HCT116 (cell line): Measurements from ENCODE around the gene ZSCAN21. TPM values are rescaled to one million over a fixed set of nuclear protein-coding genes. Genes with fewer than 3 reads are reported as not detected.

Source experiments
- CBX3 ChIP-seq: IDR thresholded peaks from 2 replicates; pipeline ENCODE4 v1.6.1; 2012; ENCODE audit warnings: low read depth
- ELF1 ChIP-seq: IDR thresholded peaks from 2 replicates; pipeline ENCODE4 v1.6.1; 2012; ENCODE audit warnings: low read depth, borderline replicate concordance
- POLR2A ChIP-seq: IDR thresholded peaks from 2 replicates; pipeline ENCODE4 v1.7.0; 2011; ENCODE audit warnings: borderline replicate concordance; ENCODE audit not compliant: insufficient read depth, insufficient read length; ENCODE audit errors: extremely low read depth
- SRF ChIP-seq: IDR thresholded peaks from 2 replicates; pipeline ENCODE4 v1.6.1; 2012; ENCODE audit warnings: low read depth
- TCF7L2 ChIP-seq: IDR thresholded peaks from 2 replicates; pipeline ENCODE4 v1.7.0; 2011; ENCODE audit warnings: borderline replicate concordance, inconsistent platforms; ENCODE audit not compliant: insufficient read depth, insufficient read length; ENCODE audit errors: extremely low read depth
- total RNA-seq: library from RNA; stranded (reverse); gene quantifications from one replicate; pipeline ENCODE4 v1.2.1, GENCODE V29; 2021; ENCODE audit not compliant: unreplicated experiment
- TF ChIP-seq, protein P1 (sequence below): IDR thresholded peaks from 2 replicates; pipeline ENCODE4 v1.6.1; 2011; ENCODE audit warnings: mild to moderate bottlenecking, low read length, moderate library complexity; ENCODE audit not compliant: insufficient replicate concordance; ENCODE audit errors: extremely low read depth
- TF ChIP-seq, protein P2 (sequence below): IDR thresholded peaks from 2 replicates; pipeline ENCODE4 v1.6.1; 2012; ENCODE audit warnings: low read depth

Gene ZSCAN21
- total RNA-seq, 1 experiment from 2014 or later = 10.3 TPM

DNA sequence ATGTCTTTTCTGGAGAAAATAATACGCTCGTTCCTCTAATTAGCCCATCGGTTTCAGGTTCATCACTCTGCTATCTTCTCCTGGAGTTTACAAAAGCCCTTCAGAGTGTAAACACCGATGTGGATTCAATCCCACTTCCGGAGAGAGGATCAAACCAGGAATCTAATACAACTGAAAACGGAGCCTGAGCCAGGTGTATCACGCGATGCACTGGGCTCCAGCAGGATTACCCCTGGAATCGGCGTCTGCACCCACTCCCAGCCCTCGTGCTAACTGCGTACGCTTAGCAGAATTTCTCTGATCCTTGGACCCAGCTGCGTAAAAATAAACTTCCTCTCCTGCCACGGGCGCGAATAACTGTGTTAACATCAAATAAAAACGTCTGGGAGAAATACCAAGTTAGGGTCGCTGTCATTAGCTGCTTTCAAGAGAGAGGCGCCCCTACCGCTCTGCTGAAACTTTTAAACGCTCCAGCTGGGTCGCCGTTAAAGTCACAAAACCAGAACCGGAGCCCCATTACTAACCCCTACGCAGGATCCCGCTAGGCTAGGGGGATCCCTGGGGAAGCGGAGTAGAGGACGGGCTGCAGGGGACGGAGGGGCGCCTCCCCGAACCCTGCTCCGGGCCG, 31.4 kb downstream of the ZSCAN21 start (continued):
- TF ChIP-seq, protein P1, sequence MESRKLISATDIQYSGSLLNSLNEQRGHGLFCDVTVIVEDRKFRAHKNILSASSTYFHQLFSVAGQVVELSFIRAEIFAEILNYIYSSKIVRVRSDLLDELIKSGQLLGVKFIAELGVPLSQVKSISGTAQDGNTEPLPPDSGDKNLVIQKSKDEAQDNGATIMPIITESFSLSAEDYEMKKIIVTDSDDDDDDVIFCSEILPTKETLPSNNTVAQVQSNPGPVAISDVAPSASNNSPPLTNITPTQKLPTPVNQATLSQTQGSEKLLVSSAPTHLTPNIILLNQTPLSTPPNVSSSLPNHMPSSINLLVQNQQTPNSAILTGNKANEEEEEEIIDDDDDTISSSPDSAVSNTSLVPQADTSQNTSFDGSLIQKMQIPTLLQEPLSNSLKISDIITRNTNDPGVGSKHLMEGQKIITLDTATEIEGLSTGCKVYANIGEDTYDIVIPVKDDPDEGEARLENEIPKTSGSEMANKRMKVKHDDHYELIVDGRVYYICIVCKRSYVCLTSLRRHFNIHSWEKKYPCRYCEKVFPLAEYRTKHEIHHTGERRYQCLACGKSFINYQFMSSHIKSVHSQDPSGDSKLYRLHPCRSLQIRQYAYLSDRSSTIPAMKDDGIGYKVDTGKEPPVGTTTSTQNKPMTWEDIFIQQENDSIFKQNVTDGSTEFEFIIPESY = no peak
- TF ChIP-seq POLR2A (no peak), CBX3 (no peak), SRF (no peak), TCF7L2 (no peak), ELF1 (no peak)
- TF ChIP-seq, protein P2, sequence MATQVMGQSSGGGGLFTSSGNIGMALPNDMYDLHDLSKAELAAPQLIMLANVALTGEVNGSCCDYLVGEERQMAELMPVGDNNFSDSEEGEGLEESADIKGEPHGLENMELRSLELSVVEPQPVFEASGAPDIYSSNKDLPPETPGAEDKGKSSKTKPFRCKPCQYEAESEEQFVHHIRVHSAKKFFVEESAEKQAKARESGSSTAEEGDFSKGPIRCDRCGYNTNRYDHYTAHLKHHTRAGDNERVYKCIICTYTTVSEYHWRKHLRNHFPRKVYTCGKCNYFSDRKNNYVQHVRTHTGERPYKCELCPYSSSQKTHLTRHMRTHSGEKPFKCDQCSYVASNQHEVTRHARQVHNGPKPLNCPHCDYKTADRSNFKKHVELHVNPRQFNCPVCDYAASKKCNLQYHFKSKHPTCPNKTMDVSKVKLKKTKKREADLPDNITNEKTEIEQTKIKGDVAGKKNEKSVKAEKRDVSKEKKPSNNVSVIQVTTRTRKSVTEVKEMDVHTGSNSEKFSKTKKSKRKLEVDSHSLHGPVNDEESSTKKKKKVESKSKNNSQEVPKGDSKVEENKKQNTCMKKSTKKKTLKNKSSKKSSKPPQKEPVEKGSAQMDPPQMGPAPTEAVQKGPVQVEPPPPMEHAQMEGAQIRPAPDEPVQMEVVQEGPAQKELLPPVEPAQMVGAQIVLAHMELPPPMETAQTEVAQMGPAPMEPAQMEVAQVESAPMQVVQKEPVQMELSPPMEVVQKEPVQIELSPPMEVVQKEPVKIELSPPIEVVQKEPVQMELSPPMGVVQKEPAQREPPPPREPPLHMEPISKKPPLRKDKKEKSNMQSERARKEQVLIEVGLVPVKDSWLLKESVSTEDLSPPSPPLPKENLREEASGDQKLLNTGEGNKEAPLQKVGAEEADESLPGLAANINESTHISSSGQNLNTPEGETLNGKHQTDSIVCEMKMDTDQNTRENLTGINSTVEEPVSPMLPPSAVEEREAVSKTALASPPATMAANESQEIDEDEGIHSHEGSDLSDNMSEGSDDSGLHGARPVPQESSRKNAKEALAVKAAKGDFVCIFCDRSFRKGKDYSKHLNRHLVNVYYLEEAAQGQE = no peak
